H7 (cell line): ENCODE results near the gene GJB6. TPM values are rescaled to one million over a fixed set of nuclear protein-coding genes. Genes with fewer than 3 reads are reported as not detected.
A peak's percentile ranks its signal among the peaks of the same experiment; 100 is the strongest.

Source experiments
- DNase-seq: peaks from one replicate; pipeline ENCODE4 v3.0.0; 2012
- H3K27me3 ChIP-seq: 2 replicates; pipeline ENCODE4 v1.6.0; 2011; ENCODE audit warnings: mild to moderate bottlenecking, low read length; ENCODE audit not compliant: control insufficient read depth, insufficient read depth
- H3K36me3 ChIP-seq: replicated peaks from 2 replicates; pipeline ENCODE4 v1.5.1; 2011; ENCODE audit warnings: low read length; ENCODE audit not compliant: control insufficient read depth, insufficient read depth
- H3K4me3 ChIP-seq: 2 replicates; pipeline ENCODE4 v1.5.1; 2011; ENCODE audit warnings: low read depth, mild to moderate bottlenecking, control low read depth, low read length, moderate library complexity; ENCODE audit not compliant: insufficient read depth
- total RNA-seq: library from RNA; depleted of rRNA; stranded (reverse); fragments of >200 nt; shearing (Covaris generic); gene quantifications from 2 replicates; pipeline ENCODE4 v1.2.3, GENCODE V29; 2014; rRNA removed

The GJB6 gene
- total RNA-seq, 1 experiment from 2014 or later: not detected

DNA sequence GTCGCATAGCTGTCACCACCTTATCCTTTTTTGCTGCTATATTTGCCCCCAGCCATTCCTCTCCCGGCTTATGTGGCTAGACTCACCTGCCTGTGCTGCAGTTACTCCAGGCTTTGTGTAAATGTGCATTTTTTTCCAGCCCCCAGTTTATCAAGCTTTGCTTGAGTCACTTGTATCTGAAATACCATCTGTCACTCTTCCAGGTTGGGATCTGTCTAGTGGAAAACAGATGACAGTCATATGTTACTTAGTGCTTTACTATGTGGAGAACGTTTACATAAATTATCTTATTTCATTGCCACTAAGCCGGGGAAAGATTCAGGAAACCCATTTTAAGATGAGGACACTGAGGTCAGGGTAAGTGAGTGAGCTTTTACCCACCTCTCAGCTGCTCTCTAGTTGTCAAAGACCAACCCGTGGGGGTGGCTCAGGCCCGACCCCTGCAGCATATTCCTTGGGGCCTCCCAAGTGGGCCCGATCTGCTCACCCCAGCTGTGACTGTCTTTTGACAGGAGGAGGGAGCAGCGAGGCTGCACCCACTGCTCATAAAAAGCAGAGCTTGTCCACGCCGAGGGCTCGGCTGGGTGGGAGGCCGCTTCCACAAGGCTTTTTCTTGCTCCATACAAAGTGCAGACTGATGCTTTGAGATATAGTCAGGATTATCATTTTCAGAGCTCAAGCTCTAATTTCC is 46.6 kb downstream of the GJB6 start:
- Histone ChIP-seq H3K27me3 (peaks cover 17% of the 10 kb centered on the region), H3K36me3 (no peaks in the 10 kb centered on the region), H3K4me3 (no peak overlapping the region)
- no peak for DNase-seq

GRCh38 chr13:20182231-20182846 is 49.8 kb downstream of the GJB6 start:
- Histone ChIP-seq H3K36me3 (no peaks in the 10 kb centered on the region), H3K4me3 (no peak overlapping the region), H3K27me3 (no peaks in the 10 kb centered on the region; the same call in 1 of the 2 replicates)
- DNase-seq: peak; percentile 89

DNA sequence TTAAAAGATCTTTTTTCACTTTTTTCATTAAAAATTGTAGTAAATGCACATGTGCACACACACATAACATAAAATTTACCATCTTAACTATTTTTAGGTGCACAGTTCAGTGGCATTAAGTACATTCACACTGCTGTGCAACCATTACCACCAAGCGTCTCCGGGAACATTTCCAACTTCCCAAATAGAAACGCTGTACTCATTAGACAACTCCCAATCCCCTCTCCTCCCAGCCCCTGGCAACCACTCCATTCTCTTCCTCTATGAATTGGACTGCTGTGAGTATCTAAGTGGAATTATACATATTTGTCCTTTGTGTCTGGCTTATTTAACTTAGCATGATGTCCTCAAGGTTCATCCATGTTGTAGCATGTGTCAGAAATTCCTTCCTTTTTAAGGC is 50.9 kb downstream of the GJB6 start:
- H3K4me3 ChIP-seq: no peak overlapping the region
- H3K27me3 ChIP-seq: no peaks in the 10 kb centered on the region; the same call in 1 of the 2 replicates
- no peak for DNase-seq
- H3K36me3 ChIP-seq: no peaks in the 10 kb centered on the region

- no peaks in the 10 kb centered on the region for H3K36me3 ChIP-seq
- DNase-seq: no peak
- no peak overlapping the region for H3K4me3 ChIP-seq
- H3K27me3 ChIP-seq: peaks cover 2% of the 10 kb centered on the region
Measured at GRCh38 chr13:20178156-20178555, 54.0 kb downstream of the GJB6 start.

DNA sequence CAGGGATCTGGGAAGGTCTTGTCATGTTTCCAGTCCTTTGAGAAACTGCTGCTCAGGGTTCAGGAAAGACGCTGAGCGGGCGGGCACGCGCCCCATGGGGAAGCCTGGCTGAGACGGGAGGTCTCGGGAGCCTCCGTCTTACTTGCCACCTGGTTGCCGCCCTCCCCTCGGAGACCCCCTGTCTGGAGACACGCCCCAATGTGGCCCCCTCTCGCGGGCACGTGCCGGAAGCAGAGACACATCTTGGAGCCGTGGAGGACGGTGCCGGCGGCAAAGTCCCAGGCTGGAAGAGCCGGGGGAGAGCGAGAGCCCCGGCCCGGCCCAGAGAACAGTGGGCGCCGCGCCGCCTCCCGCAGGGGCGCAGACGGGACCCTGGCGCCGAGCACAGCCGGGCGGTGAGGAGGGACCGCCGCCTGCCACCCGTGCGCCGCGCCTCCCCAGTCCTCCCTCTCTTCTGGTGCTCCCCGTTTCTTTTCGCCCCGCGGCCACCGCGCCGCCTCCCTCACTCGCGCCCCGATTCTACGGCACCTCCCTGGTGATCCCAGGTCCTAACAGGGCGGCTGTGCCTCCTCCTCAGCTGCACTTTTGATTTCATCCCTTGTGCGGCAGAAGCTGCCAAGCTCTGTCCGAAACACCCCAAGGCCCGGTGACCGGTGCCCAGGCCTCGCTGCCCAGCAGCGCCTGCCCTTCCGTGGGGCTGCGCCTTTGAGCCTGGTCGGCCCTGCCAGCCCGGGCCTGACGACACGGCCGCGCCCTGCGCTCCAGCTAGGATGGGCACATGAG is 54.9 kb downstream of the GJB6 start:
- Histone ChIP-seq H3K36me3 (no peaks in the 10 kb centered on the region), H3K4me3 (no peak overlapping the region), H3K27me3 (peaks cover 2% of the 10 kb centered on the region)
- DNase-seq: peak; percentile 52

GRCh38 chr13:20175907-20176652 is 56.0 kb downstream of the GJB6 start:
- Histone ChIP-seq H3K36me3 (no peaks in the 10 kb centered on the region), H3K4me3 (no peak overlapping the region), H3K27me3 (peaks cover 2% of the 10 kb centered on the region)
- DNase-seq: no peak

- DNase-seq: no peak
- no peaks in the 10 kb centered on the region for H3K36me3 ChIP-seq
- no peak overlapping the region for H3K4me3 ChIP-seq
- H3K27me3 ChIP-seq: peaks cover 2% of the 10 kb centered on the region
Measured at GRCh38 chr13:20175406-20175794, 56.7 kb downstream of the GJB6 start.

GRCh38 chr13:20174656-20175405 is 57.3 kb downstream of the GJB6 start:
- Histone ChIP-seq H3K4me3 (no peak overlapping the region), H3K27me3 (peaks cover 2% of the 10 kb centered on the region), H3K36me3 (no peaks in the 10 kb centered on the region)
- DNase-seq: peak; percentile 50

- no peak for DNase-seq
- Histone ChIP-seq H3K27me3 (peaks cover 2% of the 10 kb centered on the region), H3K4me3 (no peak overlapping the region), H3K36me3 (no peaks in the 10 kb centered on the region)
Measured at GRCh38 chr13:20173116-20173746, 58.9 kb downstream of the GJB6 start.

Other genes with a start within 250 kb of the GJB6 start
- 0.03 and 0.15 TPM in 2 replicates for gene GJA3, start 71.3 kb downstream of the GJB6 start, total RNA-seq
- 0.07 TPM in 1 of 2 replicates, not detected in the other for gene GJB2, start 39.4 kb downstream of the GJB6 start, total RNA-seq